Right lobe of liver (tissue), 6 donors: ENCODE results near the gene PPP1R12B. TPM values are rescaled to one million over a fixed set of nuclear protein-coding genes. Genes with fewer than 3 reads are reported as not detected.
A peak's percentile ranks its signal among the peaks of the same experiment; 100 is the strongest.

Experiments
- ATAC-seq, 4 donors: fragments of 200-7000 bp; cut with Tn5 transposase; one replicate each; pipeline ENCODE4 v1.9.1; 2020; ENCODE audit warnings: mild to moderate bottlenecking in 4 of 4, moderate library complexity in 4 of 4
- DNase-seq, 3 donors: peaks; one replicate each; pipeline ENCODE4 v3.0.0-alpha.2; 2020
- H3K27ac ChIP-seq, 3 donors: fragments of 200-600 bp; one replicate each; pipeline ENCODE4 v1.8.0; 2022
- H3K27me3 ChIP-seq, 2 donors: fragments of 200-600 bp; one replicate each; pipeline ENCODE4 v1.8.0; 2022
- H3K36me3 ChIP-seq, 4 donors: fragments of 200-600 bp; sonication (generic) in 1 of 4; one replicate each; pipeline versions ENCODE4 v1.5.1 to v1.8.0; 2017 to 2022; ENCODE audit warnings: control low read depth in 1 of 4
- H3K4me1 ChIP-seq, 4 donors: fragments of 200-600 bp; sonication (generic) in 1 of 4; one replicate each; pipeline versions ENCODE4 v1.5.1 to v1.8.0; 2017 to 2022; ENCODE audit warnings: control low read depth in 1 of 4
- H3K4me3 ChIP-seq, 3 donors: fragments of 200-600 bp; one replicate each; pipeline ENCODE4 v1.8.0; 2022
- H3K9me3 ChIP-seq, 4 donors: fragments of 200-600 bp; sonication (generic) in 1 of 4; one replicate each; pipeline versions ENCODE4 v1.5.1 to v1.8.0; 2017 to 2022; ENCODE audit warnings: control low read depth in 1 of 4
- POLR2A ChIP-seq: fragments of 450-650 bp; IDR thresholded peaks from one replicate; pipeline ENCODE4 v1.6.1; 2017; ENCODE audit warnings: antibody characterized with exemption, mild to moderate bottlenecking
- WGBS: methylation state at CpG from one replicate; pipeline ENCODE4 v1.1.6; 2018; ENCODE audit warnings: low coverage, low lambda C conversion rate; ENCODE audit not compliant: insufficient coverage; ENCODE audit errors: missing lambda C conversion rate; 5-methylcytosine and 5-hydroxymethylcytosine counted together
- intact Hi-C, 2 donors: fragments of 100-400 bp; cut with DNase I; formaldehyde crosslinking; loops; one replicate each; pipeline versions ENCODE4 v1.11.2 to v1.14.1; 2022
- total RNA-seq, 6 experiments: library from RNA; depleted of rRNA in 2 of 6; stranded (reverse); fragments of >200 nt in 2 of 6; fragmentation: NEBNext Ultra II Directional in 3 of 6; extraction: Animal tissue kit (Norgen Biotek cat#: 25700) in 3 of 6; gene quantifications; one replicate each; pipeline versions ENCODE4 v1.1.0 to v1.2.4, GENCODE V29; 2016 to 2023
- TF ChIP-seq, protein P1 (sequence below), 4 donors: fragments of 200-600 bp in 3 of 4; fragments of 450-650 bp in 1 of 4; IDR thresholded peaks; one replicate each; pipeline versions ENCODE4 v1.5.1 to v1.8.0; 2016 to 2022; ENCODE audit warnings: antibody characterized with exemption in 4 of 4, mild to moderate bottlenecking in 2 of 4
- donor health status: DM: no; HTN: yes; CAD: no.
- donor health status: DM: no; HTN: no; CAD: no.
- donor health status: DM: no; HTN: no; CAD: no.
- donor health status: DM: no; HTN: yes; CAD: no.
- donor health status: DM: no; HTN: yes; CAD: no.

Gene PPP1R12B
- total RNA-seq, 6 experiments from 2014 or later, result 13.7 to 22.2 (median 16.6) TPM

DNA sequence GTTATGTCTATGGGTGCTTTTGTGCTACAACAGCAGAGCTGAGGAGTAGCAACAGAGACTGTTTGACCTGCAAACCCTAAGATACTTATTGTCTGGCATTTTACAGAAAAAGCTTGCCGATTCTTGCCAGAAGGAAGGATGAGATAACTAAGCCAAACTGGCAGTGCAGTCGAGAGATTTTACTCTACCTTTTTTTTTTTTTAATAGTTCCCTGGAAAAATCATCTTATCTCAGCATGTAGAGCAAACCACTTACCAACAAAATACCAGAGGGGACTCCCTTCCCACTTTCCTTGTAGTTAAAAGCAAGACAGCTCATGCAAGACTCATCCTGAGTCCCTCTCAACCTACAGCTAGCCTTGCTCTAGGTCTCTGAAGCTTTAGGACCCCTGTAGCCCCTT, 228.9 kb downstream of the PPP1R12B start:
- H3K9me3 ChIP-seq, result no peaks in the 10 kb centered on the region
- intact Hi-C loops, result no loop called here
- TF ChIP-seq POLR2A, result no peak
- TF ChIP-seq, protein P1, sequence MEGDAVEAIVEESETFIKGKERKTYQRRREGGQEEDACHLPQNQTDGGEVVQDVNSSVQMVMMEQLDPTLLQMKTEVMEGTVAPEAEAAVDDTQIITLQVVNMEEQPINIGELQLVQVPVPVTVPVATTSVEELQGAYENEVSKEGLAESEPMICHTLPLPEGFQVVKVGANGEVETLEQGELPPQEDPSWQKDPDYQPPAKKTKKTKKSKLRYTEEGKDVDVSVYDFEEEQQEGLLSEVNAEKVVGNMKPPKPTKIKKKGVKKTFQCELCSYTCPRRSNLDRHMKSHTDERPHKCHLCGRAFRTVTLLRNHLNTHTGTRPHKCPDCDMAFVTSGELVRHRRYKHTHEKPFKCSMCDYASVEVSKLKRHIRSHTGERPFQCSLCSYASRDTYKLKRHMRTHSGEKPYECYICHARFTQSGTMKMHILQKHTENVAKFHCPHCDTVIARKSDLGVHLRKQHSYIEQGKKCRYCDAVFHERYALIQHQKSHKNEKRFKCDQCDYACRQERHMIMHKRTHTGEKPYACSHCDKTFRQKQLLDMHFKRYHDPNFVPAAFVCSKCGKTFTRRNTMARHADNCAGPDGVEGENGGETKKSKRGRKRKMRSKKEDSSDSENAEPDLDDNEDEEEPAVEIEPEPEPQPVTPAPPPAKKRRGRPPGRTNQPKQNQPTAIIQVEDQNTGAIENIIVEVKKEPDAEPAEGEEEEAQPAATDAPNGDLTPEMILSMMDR (IDR thresholded peaks at IDR 0.05), result no peak
- DNase-seq (no peak), ATAC-seq (no peak)
- H3K4me1 ChIP-seq, result no peaks in the 10 kb centered on the region
- H3K27ac ChIP-seq, result no peak overlapping the region
- 47% methylated on average over 2 of the region's 2 CpGs for WGBS
- no peaks in the 10 kb centered on the region for H3K27me3 ChIP-seq
- no peak overlapping the region for H3K4me3 ChIP-seq
- peaks cover 0 to 8% (median 3%) of the 10 kb centered on the region in 4 donors for H3K36me3 ChIP-seq

DNA sequence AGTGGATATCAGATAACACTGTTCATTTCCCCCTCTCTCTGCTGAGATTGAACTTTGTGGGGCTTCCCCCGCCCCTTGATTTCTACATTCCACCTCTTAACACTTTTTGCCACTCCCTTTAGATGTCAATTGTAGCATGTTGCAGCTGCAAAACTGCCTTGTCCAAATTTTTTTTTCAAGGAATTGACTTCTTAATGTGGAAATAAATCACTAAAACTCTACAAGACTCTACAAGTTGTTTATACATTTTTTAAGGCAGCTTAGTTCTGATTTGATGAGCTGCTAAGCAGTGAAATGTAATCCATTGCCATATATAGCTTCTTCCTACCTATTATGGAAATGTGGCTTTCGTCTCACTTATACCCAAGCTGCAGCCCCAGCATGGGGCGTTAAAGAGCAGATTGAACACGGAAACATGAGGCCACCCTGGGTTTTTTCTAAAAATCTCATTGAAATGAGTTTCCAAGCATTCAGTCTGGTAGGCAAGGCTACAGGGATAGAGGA, 229.6 kb downstream of the PPP1R12B start:
- intact Hi-C loops, result no loop called here

DNA sequence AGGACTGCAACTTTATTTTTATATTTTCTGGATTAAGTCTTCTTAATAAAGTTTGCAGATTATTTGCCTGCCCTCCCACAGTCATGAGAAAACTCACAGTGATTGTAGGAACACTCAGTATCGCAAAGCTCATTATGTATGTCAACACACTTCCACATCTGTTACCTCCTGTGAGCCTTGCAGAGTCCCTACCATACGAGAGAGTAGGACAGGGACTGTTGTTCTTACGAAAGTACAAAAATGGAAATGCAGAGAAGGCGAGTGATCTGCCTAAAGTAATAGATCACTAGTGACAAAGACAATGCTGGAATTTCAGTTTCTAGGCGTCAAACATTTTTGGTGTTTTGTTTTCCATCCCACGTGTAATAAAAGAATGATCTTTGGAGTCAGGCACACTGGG, 230.1 kb downstream of the PPP1R12B start:
- no peaks in the 10 kb centered on the region for H3K9me3 ChIP-seq
- 83% methylated on average over 5 of the region's 6 CpGs for WGBS
- no peak overlapping the region for H3K4me3 ChIP-seq
- H3K27me3 ChIP-seq, result no peaks in the 10 kb centered on the region
- H3K27ac ChIP-seq, result no peak overlapping the region
- no peak for DNase-seq
- H3K36me3 ChIP-seq, result peaks cover 0 to 6% (median 3%) of the 10 kb centered on the region in 4 donors
- no peaks in the 10 kb centered on the region for H3K4me1 ChIP-seq
- TF ChIP-seq, protein P1 (IDR thresholded peaks at IDR 0.05), result no peak
- no peak for TF ChIP-seq POLR2A
- intact Hi-C loops, result no loop called here
- ATAC-seq, result no peak

More for the DNA sequence above, 229.6 kb downstream of the PPP1R12B start:
- peaks cover 0 to 6% (median 2%) of the 10 kb centered on the region in 4 donors for H3K36me3 ChIP-seq
- WGBS, result 65% methylated on average over 4 of the region's 4 CpGs
- no peak overlapping the region for H3K27ac ChIP-seq
- no peaks in the 10 kb centered on the region for H3K4me1 ChIP-seq
- H3K9me3 ChIP-seq, result no peaks in the 10 kb centered on the region
- no peak for TF ChIP-seq POLR2A
- TF ChIP-seq, protein P1 (IDR thresholded peaks at IDR 0.05), result no peak
- no peak overlapping the region for H3K4me3 ChIP-seq
- no peak for ATAC-seq
- DNase-seq, result no peak
- H3K27me3 ChIP-seq, result no peaks in the 10 kb centered on the region

DNA sequence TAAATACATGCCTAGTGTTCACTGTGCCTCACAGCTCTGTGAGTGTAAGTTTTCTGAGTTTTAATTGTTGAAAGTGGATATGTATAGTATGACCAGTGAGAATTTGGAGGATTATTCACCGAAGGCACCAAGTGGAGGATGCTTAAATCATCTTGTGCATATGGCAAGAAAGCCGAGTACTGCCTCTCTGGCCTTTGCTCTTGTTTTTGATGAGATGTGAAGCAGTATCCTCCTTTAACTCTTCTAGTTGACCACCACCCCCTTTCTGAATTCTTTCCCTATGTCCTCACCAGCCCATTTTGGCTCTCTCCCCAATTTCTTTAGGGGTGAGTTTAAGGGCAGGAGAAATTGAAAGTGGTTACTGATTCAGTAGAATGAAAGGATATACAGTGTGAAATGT, 231.3 kb downstream of the PPP1R12B start:
- WGBS, result 83% methylated on average over 2 of the region's 2 CpGs
- DNase-seq, result no peak
- peak in 1 of 4 donors; percentile 49 for ATAC-seq

More for the DNA sequence above, 231.3 kb downstream of the PPP1R12B start:
- Histone ChIP-seq H3K9me3 (no peaks in the 10 kb centered on the region), H3K36me3 (peaks cover 0 to 6% (median 3%) of the 10 kb centered on the region in 4 donors), H3K4me3 (no peak overlapping the region), H3K27me3 (no peaks in the 10 kb centered on the region), H3K27ac (no peak overlapping the region), H3K4me1 (no peaks in the 10 kb centered on the region)
- intact Hi-C loops, result no loop called here
- TF ChIP-seq, protein P1 (IDR thresholded peaks at IDR 0.05), result no peak
- no peak for TF ChIP-seq POLR2A
